Prostate gland (tissue), 2 donors: ENCODE results near the gene PRKAG2. TPM values are rescaled to one million over a fixed set of nuclear protein-coding genes. Genes with fewer than 3 reads are reported as not detected.

Experiments
- DNase-seq: peaks from one replicate; pipeline ENCODE4 v3.0.0-alpha.2; 2019; ENCODE audit warnings: low spot score
- H3K27ac ChIP-seq, 2 donors: fragments of 200-600 bp; sonication (generic); 2 replicates each; pipeline ENCODE4 v1.5.1; 2017 to 2019
- H3K27me3 ChIP-seq: fragments of 200-600 bp; sonication (generic); replicated peaks from 2 replicates; pipeline ENCODE4 v1.5.1; 2019; ENCODE audit not compliant: insufficient read depth
- H3K36me3 ChIP-seq, 2 donors: fragments of 200-600 bp; sonication (generic); 1 replicate in 1 of 2; 2 replicates in 1 of 2; pipeline versions ENCODE4 v1.5.1 to v1.8.1; 2017 to 2019
- H3K4me1 ChIP-seq: fragments of 200-600 bp; sonication (generic); replicated peaks from 2 replicates; pipeline ENCODE4 v1.5.1; 2019
- H3K4me3 ChIP-seq, 2 donors: fragments of 200-600 bp; sonication (generic); 2 replicates each; pipeline ENCODE4 v1.5.1; 2017 to 2019
- H3K9me3 ChIP-seq: fragments of 200-600 bp; sonication (generic); 2 replicates; pipeline ENCODE4 v1.5.1; 2017
- POLR2A ChIP-seq: fragments of 450-650 bp; IDR thresholded peaks from one replicate; pipeline ENCODE4 v1.6.1; 2016; ENCODE audit warnings: antibody characterized with exemption, mild to moderate bottlenecking
- POLR2AphosphoS5 ChIP-seq: sonication (generic); formaldehyde crosslinking; IDR thresholded peaks from one replicate; pipeline ENCODE4 v1.6.1; 2017; ENCODE audit warnings: antibody characterized with exemption
- WGBS: methylation state at CpG from one replicate; pipeline ENCODE4 v1.1.5; 2018; 5-methylcytosine and 5-hydroxymethylcytosine counted together
- intact Hi-C: fragments of 100-400 bp; cut with DNase I; formaldehyde crosslinking; loops from one replicate; pipeline ENCODE4 v1.14.2; 2022
- total RNA-seq, 2 donors: library from RNA; depleted of rRNA; stranded (reverse); fragments of >200 nt; gene quantifications; one replicate each; pipeline ENCODE4 v1.1.0, GENCODE V29; 2016
- TF ChIP-seq, protein P1 (sequence below), 4 experiments: fragments of 200-600 bp in 2 of 4; fragments of 450-650 bp in 2 of 4; sonication (generic) in 2 of 4; IDR thresholded peaks; 1 replicate in 3 of 4; 2 replicates in 1 of 4; pipeline ENCODE4 v1.5.1; 2016 to 2019; ENCODE audit warnings: antibody characterized with exemption in 4 of 4, mild to moderate bottlenecking in 2 of 4, moderate library complexity in 2 of 4

The PRKAG2 gene
- total RNA-seq, 2 donors from 2014 or later = 31.6 to 38.1 TPM

DNA sequence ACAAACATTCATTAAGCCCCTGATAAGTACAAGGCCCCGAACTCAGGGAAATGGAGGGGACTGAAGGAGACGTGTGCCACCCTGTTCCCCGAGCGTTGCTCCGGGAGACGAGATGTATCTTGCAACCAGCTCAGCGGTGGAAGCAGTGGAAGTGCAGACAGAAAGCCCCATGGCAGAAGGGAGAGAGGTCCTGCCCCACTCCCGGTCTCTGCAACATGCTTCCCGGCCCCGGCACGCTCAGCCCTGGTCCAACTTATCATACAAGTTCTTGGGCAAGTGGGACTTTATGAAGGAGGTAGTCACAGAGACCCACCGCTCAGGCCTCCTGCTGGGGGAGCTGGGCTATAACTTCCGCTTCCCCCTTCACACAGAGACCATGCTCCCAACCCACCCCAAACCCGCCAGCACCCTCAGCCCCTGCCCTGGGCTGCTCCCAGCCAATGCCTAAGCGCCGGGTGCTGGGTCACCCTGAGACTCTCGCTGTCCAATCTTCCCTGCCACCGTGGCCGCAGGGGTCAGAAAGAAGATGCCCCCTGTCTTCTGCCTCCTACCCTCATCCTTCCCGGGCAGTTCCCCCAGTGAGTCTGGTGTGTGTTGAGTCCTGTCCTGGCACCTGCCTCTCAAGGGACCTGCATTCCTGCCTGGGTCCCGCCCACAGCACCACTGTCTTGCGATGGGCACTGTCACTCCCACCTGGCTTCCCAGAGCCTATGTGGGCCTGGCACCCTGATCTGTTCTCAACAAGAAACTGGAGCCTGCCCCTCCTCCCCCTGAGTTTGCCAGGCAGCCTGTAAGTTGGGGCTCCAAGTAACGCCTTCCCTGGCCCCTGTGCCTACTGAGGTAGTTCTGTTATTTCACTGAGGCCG is 157.7 kb downstream of the PRKAG2 start:
- 88% methylated on average over 24 of the region's 24 CpGs for WGBS
- no peak overlapping the region for H3K27ac ChIP-seq
- no peaks in the 10 kb centered on the region for H3K9me3 ChIP-seq
- TF ChIP-seq, protein P1, sequence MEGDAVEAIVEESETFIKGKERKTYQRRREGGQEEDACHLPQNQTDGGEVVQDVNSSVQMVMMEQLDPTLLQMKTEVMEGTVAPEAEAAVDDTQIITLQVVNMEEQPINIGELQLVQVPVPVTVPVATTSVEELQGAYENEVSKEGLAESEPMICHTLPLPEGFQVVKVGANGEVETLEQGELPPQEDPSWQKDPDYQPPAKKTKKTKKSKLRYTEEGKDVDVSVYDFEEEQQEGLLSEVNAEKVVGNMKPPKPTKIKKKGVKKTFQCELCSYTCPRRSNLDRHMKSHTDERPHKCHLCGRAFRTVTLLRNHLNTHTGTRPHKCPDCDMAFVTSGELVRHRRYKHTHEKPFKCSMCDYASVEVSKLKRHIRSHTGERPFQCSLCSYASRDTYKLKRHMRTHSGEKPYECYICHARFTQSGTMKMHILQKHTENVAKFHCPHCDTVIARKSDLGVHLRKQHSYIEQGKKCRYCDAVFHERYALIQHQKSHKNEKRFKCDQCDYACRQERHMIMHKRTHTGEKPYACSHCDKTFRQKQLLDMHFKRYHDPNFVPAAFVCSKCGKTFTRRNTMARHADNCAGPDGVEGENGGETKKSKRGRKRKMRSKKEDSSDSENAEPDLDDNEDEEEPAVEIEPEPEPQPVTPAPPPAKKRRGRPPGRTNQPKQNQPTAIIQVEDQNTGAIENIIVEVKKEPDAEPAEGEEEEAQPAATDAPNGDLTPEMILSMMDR (IDR thresholded peaks at IDR 0.05) = no peak
- TF ChIP-seq POLR2A = no peak
- no peak for TF ChIP-seq POLR2AphosphoS5
- no peaks in the 10 kb centered on the region for H3K36me3 ChIP-seq
- intact Hi-C loops = no loop called here
- H3K27me3 ChIP-seq = no peaks in the 10 kb centered on the region
- DNase-seq = no peak
- H3K4me3 ChIP-seq = no peak overlapping the region
- no peaks in the 10 kb centered on the region for H3K4me1 ChIP-seq

DNA sequence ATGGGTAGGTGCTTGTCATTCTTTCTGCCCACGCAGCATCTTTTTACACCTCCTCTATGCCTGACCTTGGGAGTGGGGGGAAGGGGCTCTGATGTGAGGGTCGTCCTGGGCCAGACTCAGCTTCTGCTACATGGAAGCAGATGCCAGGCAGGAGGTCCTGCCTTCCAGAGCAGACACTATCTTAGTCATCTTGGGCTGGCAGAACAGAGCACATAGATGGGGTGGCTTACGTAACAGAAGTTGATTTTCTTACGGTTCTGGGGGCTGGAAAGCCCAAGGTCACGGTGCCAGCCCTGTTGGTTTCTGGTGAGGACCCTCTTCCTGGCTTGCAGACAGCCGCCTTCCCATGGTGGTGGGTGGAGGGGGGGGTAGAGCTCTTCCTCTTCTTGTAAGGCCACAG is 159.0 kb downstream of the PRKAG2 start:
- no peaks in the 10 kb centered on the region for H3K9me3 ChIP-seq
- intact Hi-C loops = no loop called here
- H3K4me3 ChIP-seq = no peak overlapping the region
- no peak for DNase-seq
- TF ChIP-seq POLR2A (no peak), POLR2AphosphoS5 (no peak)
- TF ChIP-seq, protein P1 (IDR thresholded peaks at IDR 0.05) = no peak
- 65% methylated on average over 6 of the region's 6 CpGs for WGBS
- H3K4me1 ChIP-seq = no peaks in the 10 kb centered on the region
- H3K27ac ChIP-seq = peak overlapping the region in 1 of 2 donors; percentile 30
- no peaks in the 10 kb centered on the region for H3K27me3 ChIP-seq
- H3K36me3 ChIP-seq = no peaks in the 10 kb centered on the region

DNA sequence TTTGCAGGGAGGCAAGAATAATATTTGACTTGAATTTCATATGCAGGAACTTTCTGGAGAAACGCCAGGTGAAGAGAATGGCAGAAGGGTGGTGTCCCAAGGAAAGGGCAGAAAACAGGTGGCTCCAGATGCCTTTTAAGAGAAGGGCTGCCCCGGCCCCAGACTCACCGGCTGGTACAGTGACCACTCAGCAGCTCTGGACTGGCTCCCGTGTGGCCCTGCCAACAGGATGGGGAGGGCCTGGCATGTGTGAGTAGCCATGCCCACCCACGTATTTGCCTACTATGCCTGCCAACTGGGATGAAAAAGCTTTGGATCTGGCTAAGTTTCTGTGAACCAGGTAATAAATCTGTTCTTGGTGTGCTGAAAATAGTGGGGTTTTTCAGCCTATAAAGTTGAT is 159.5 kb downstream of the PRKAG2 start:
- intact Hi-C loops = no loop called here
- WGBS = 32% methylated on average over 5 of the region's 5 CpGs
- DNase-seq = no peak
- peak overlapping the region in 1 of 2 donors; percentile 30 for H3K27ac ChIP-seq
- no peak overlapping the region for H3K4me3 ChIP-seq
- H3K36me3 ChIP-seq = no peaks in the 10 kb centered on the region
- TF ChIP-seq POLR2AphosphoS5 (peak; percentile 23), POLR2A (no peak)
- H3K4me1 ChIP-seq = no peaks in the 10 kb centered on the region
- no peaks in the 10 kb centered on the region for H3K9me3 ChIP-seq
- no peaks in the 10 kb centered on the region for H3K27me3 ChIP-seq

DNA sequence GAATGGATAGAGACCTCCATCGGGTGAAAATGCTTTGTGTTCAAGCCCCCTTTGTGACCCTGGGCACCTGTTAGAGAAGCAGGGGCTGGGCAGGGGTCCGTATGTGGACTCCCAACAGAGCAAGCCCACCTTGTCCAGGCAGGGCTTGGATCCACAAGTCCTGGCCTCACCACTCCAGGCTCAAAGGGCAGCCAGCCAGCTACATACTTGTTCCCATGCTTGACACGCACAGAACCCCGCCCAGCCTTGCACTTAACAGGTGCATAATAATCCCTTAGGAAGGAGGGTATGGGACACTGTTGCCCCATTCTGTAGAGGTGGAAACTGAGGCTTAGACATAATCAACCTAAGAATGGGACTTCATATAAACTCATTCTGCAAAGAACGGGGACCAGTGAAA is 160.6 kb downstream of the PRKAG2 start:
- Histone ChIP-seq H3K27ac (no peak overlapping the region), H3K27me3 (no peaks in the 10 kb centered on the region), H3K4me3 (no peak overlapping the region), H3K36me3 (no peaks in the 10 kb centered on the region), H3K9me3 (no peaks in the 10 kb centered on the region), H3K4me1 (no peaks in the 10 kb centered on the region)
- 66% methylated on average over 5 of the region's 5 CpGs for WGBS
- no peak for TF ChIP-seq POLR2A
- TF ChIP-seq POLR2AphosphoS5 = no peak
- TF ChIP-seq, protein P1 (IDR thresholded peaks at IDR 0.05) = no peak
- no peak for DNase-seq
- intact Hi-C loops = no loop called here

DNA sequence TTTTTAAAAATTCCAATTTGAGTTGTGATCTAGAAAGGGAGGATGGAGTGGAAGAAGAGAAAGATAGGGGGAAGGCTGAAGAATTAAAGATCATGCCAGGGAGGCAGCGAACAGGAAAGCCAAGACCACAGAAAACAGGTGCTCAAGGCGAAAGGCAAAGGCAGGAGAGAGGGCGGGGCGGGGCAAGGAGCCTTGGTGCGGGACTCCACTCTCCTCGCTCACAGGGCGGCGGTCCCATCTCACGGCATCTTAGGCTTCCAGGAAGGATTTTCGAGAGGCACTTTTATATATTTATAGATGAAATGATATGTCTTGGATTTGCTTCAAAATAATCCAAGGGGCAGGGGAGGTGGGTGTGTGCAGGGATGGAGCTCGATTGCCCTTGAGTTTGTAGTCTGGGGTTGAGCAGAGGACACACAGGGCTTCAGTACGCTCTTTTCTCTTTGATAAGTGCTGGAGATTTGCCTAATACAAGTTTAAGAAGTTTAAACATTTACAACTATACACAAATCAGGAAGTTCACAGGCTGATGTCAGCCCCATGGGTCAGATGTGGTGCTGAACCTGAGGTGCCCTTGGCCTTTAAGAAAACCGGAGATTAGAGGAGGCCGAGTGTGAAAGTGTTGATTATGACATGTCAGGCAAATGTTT is 161.1 kb downstream of the PRKAG2 start:
- Histone ChIP-seq H3K27ac (no peak overlapping the region), H3K27me3 (no peaks in the 10 kb centered on the region), H3K4me1 (no peaks in the 10 kb centered on the region), H3K4me3 (no peak overlapping the region), H3K9me3 (no peaks in the 10 kb centered on the region), H3K36me3 (no peaks in the 10 kb centered on the region)
- intact Hi-C loops = no loop called here
- DNase-seq = no peak
- 54% methylated on average over 14 of the region's 14 CpGs for WGBS
- no peak for TF ChIP-seq POLR2A
- no peak for TF ChIP-seq POLR2AphosphoS5
- TF ChIP-seq, protein P1 (IDR thresholded peaks at IDR 0.05) = no peak
